GM20431 (cell line): Measurements from ENCODE around the gene SURF1.
"Not testable (repeated sequence)": the region's sequence is repeated elsewhere in the genome, so short reads cannot be mapped to it uniquely, and the experiment has no call there.

Experiments
- in situ Hi-C: fragments of 300-500 bp; cut with MseI, MboI; formaldehyde crosslinking; loops from one replicate; pipeline ENCODE4 v1.15.0; 2020; ENCODE audit warnings: low sequenced_read_pairs; ENCODE audit not compliant: unreplicated experiment

The SURF1 gene, protein sequence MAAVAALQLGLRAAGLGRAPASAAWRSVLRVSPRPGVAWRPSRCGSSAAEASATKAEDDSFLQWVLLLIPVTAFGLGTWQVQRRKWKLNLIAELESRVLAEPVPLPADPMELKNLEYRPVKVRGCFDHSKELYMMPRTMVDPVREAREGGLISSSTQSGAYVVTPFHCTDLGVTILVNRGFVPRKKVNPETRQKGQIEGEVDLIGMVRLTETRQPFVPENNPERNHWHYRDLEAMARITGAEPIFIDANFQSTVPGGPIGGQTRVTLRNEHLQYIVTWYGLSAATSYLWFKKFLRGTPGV

DNA sequence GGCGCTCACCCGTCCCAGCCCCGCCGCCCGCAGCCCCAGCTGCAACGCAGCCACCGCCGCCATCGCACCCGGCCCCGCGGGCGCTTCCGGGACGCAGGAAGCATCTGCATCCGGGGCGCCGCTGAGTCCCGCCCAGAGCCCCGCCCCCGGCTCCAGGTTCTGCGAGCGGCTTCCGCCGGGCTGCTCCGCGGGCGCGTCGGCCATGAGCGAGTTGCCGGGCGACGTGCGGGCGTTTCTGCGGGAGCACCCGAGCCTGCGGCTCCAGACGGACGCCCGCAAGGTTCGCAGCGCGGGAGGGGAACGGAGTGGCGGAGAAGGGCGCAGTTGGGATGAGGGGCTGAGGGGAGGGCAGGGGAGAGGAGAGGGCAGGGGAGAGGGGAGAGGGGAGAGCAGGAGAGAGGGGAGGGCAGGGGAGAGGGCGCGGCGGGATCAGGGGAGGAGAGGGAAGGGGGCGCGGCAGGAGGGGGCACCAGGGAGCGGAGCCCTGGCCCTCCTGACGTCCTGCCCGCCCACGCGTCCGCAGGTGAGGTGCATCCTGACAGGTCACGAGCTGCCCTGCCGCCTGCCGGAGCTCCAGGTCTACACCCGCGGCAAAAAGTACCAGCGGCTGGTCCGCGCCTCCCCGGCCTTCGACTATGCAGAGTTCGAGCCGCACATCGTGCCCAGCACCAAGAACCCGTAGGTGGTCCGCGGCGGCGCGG is at the start of gene SURF1, which contains the start of gene SURF2:
SURF1 (minus strand) TSS at position 97 of the 701 bp plus-strand sequence; CDS start at position 63, 34 bp downstream.
SURF2 (plus strand) TSS at position 160 of the 701 bp plus-strand sequence; CDS start at position 203, 43 bp downstream.
- in situ Hi-C loops, result no loop called here

DNA sequence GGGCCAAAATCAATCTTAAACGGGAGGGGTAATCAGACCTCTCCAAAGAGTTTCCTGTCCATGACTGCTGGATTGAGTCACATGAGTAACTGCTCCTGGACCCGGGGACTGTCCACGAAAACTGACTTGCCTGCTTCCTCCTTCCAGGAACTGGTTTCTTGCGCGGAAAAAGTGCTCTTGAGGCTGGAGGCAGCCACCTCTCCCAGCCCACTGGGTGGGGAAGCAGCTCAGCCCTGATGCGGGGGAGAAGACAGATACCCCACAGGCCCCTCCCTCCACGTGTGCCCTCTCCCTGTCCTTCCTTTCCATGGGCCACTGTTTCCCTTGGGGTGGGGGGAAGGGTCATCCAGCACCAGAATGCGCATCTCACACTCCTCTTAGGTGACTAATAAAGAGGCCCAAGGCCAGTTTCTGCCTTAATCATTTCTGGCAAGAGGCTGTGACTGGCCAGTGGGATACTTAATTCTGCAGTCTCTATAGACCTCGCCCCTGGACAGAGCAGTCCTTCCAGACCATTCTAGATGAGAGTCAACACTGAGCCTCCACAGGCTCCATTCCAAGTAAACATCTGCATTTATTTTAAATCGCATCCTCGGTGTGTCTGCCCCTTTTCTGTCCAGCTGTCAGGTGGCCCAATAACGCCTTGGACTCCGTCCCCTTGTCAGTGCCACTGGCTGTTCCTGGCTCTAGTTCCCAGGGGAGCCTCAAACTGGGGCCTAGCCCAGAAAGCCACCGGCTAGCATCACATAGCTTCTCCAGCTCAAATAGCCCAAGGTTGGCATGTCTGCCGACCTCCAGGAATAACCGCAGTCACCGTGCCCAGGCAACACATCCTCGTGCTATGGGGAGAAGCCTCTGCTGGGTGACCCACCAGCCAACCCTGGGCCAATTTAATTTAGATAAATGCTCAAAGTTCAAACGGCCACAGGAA is 49.5 kb upstream of the SURF1 start:
- in situ Hi-C loops, result no loop called here

DNA sequence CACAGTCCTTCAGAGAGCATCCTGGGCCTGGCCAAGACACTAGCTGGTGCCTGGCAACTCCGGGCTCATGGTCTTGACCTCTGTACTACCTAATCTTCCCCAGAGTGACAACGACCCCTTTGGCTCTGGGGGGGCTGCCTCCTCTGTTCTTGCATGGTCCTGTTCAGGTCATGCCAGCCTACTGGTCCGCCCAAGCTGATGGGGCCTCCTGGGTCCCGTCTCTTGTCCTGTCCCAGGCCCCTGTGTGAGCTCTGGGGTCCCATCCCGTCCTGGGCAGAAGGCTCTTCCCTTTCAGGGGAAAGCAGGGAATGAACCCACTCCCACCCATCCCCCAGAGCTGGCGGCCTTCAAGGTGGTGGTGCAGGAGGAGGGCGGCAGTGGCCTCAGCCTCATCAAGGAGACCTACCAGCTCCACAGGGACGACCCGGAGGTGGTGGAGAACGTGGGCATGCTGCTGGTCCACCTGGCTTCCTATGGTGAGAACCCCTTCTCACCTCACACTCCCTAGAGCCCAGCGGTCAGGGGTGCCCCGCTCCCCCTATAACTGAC is 48.2 kb upstream of the SURF1 start:
- in situ Hi-C loops, result no loop called here

DNA sequence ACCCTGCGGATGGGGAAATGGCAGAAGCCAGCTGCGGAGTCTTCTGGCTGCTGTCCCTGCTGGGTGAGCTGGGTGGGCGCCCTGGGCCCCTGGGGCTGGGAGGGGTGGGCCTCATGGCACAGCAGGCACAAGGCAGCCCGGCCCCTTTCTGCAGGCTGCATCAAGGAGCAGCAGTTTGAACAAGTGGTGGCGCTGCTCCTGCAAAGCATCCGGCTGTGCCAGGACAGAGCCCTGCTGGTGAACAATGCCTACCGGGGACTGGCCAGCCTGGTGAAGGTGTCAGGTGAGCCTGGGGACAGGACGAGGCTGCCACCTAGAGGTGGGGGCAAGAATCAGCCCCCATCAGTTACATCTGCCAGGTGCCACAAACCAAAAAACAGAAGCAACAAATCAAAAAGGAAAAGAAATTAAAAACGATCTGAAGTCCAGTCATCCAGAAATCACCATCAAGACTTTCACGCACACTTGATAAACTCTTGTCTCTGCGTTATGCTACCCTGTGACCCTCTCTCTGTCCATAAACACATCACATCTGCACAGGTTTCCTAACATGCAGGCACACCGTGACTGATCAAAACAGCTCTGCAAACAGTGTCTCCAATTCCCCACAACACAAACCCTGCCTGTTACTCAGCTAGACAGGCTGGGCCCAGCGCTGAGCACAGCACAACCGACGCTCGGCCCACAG is 47.6 kb upstream of the SURF1 start:
- in situ Hi-C loops, result no loop called here

DNA sequence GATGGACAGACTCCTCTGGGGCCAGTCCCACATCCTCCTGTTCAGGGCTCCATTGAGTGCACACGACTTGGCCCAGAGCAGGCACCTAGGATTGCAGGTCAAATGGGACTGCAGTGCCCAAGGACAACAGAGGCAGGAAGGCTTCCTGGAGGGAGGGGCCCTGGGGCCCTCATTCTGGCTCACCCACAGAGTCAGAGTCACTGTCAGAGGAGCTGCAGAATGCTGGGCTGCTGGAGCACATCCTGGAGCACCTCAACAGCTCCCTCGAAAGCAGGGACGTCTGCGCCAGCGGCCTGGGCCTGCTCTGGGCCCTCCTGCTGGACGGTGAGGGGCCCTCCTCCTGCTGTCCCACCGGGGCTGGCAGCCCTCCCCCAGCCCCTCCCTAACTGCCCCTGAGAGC is 46.4 kb upstream of the SURF1 start:
- in situ Hi-C loops, result no loop called here

DNA sequence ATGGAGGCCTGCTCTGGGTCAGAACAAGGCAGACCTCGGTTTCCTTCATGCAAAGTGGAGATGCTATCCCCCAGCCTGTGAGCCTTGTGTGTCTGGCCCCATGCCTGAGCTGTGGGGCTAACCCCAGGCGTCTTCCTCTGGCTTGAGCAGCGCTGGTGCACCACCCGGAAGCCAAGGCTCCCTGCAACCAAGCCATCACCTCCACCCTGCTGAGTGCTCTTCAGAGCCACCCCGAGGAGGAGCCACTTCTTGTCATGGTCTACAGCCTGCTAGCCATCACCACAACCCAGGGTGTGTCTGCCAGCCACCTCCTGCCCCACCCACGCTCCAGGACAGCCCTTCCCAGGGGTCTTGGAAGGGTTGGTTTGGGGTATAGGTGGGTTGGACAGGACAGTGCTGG is 45.3 kb upstream of the SURF1 start:
- in situ Hi-C loops, result no loop called here

DNA sequence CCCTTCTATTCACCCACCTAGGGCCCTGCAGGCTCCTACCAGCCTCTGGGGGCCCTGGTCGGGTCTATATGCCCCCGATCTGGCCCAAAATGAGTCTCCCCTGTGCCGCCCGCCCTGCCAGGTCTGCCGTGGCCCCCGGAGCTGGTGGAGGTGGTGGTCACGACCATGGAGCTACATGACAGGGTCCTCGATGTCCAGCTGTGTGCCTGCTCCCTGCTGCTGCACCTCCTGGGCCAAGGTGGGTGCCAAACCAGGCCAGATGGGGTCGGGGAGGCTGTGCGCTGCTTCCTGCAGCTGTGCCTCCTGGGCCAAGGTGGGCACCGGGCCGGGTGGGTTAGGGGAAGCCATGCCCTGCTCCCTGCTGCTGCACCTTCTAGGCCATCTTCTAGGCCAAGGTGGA is 44.0 kb upstream of the SURF1 start:
- in situ Hi-C loops, result no loop called here

DNA sequence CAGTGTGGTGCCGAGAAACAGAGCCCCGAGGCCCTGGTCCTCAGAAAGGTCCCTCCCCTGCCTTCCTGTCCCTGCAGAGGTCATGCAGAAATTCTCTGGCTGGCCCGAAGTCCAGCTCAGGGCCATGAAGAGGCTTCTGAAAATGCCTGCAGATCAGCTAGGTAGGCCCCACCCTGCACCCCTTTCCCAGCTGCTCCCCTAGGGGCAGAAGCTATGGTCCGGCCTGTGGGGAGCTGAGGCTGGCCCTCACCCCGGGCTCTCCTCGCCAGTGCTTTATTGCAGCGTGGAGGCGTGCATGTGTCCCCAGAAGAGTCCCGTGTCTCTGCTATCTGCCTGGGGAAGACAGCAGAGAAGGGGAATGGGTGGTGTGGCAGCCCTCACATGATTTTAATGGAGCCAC is 41.6 kb upstream of the SURF1 start:
- in situ Hi-C loops, result no loop called here

DNA sequence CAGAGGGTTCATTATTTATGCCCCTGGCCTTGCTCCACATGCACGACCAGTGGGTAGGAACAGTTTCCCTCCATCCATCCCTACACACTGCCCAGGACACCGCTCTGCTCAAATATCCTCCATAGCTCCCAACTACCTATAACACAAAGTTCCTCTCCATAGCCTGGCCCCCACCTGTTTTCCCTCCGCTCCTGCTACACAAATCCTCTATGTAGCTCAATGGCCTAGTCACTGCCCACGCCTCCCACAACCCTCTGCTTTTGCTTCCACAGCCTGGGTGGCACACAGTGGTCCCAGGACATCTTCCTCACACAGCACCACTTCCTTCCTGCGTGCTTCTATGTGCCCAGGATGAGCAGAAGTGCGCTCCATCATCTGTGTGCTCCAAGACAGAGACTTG is 41.1 kb upstream of the SURF1 start:
- in situ Hi-C loops, result no loop called here

DNA sequence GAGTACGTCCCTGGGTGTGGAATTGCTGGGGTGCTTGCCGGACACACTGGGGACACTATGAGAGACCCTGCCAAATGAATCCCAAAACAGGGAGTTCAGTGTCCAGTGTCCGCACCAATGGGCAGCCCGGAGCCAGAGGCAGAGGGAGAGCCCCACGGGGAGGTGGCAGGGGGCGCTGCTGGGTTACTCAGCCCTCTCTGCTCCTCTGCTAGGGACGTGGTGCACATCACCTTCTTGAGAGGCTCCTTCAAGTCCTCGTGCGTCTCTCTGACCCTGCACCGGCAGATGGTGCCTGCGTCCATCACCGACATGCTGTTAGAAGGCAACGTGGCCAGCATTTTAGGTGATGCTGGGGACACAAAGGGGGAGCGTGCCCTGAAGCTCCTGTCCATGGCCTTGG is 40.7 kb upstream of the SURF1 start:
- in situ Hi-C loops, result no loop called here

DNA sequence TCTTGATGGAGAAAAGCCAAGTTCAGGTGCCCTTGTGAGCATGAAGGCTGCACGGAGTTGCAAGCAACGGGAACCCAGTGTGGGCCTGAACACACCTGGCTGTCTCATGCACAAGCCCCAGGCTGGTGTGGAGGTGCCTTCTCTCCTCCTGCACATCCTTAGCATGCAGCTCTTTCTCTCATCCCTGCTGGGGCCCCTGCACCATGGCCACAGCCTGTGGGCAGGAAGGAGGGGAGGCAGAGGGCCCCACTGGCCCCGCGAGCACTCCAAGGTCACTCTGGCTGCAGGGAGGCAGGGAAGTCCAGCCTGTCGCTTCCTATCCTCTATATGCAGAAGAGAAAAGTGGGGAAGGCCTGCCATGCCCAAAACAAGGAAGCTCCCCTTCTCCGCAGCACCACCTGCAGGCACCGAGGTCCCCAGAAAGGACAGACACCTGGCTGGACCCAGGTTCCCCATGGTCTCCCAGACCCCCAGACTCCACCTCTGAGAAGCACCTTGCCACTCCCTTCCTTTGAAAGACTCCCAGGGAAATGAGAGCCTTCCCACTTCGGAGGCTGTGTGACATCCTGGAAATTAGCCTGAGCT is 38.5 kb upstream of the SURF1 start:
- in situ Hi-C loops, result no loop called here

DNA sequence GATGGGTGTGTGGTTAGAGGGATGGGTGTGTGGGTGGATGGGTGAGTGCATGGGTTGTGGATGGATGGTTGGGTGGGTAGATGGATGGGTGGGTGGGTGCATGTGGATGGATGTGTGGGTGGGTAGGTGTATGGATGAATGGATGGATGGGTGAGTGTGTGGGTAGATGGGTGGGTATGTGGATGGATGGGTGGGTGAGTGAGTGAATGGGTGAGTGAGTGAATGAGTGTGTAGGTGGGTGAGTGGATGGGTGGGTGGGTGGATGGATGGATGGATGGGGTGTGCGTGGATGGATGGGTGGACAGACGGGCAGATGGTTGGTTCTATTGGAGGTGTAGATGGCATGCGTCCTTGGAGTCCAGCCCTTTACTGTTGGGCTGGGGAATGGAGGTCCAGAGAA is 37.1 kb upstream of the SURF1 start:
- in situ Hi-C loops, result no loop called here

DNA sequence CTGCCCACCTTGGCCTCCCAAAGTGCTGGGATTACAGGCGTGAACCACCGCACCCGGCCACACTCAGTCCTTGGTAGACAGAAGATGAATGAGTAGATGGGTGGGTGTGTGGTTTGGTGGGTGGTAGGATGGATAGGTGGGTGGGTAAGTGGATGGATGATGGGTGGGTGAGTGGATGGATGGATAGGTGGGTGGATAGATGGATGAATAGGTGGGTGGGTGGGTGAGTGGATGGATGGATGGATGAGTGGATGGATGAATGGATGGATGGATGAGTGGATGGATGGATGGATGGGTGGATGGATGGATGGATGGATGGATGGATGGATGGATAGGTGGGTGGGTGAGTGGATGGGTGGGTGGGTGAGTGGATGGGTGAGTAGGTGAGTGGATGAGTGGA is 36.0 kb upstream of the SURF1 start:
- in situ Hi-C loops, result not testable (repeated sequence)

DNA sequence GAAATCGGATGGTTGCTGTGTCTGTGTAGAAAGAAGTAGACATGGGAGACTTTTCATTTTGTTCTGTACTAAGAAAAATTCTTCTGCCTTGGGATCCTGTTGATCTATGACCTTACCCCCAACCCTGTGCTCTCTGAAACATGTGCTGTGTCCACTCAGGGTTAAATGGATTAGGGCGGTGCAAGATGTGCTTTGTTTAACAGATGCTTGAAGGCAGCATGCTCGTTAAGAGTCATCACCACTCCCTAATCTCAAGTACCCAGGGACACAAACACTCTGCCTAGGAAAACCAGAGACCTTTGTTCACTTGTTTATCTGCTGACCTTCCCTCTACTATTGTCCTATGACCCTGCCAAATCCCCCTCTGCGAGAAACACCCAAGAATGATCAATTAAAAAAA is 35.2 kb upstream of the SURF1 start:
- in situ Hi-C loops, result not testable (repeated sequence)

DNA sequence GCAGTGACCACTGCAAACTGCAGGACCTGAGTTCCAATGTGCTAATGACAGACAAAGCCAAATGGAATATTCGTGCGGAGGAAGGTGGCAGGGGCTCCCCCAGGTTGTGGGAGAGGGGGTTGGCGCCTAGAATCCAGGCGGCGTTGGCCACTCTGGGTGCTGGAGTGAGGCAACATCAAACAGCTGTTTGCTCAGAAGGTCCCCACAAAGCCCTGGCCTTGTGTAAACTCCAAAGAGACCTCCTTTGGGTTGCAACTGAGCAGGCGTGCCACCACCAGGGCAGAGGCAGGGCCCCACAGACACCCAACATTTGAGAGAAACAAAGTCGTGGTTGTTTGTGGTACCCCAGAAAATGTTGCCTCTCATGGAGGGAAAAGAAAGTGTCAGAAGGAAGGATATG is 34.4 kb upstream of the SURF1 start:
- in situ Hi-C loops, result no loop called here

DNA sequence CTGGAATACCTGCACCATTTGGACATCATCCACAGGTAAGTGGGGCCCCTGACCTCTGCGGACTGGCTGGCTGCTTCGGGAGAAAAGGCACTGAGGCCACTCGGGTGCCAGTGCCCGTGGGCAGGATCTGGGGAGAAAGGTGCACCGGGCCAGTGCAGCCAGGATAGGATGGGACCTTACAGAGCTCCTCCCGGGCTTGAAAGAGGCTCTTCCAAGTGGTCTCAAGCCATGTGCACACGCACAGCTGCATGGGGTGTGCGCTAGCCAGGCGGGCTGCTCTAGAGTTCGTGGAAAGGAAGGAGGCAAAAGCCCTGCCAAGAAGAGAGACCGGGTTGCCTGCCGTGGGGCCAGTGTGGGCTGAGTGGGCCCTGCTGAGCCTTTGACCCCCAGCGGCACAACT is 33.3 kb upstream of the SURF1 start:
- in situ Hi-C loops, result no loop called here

DNA sequence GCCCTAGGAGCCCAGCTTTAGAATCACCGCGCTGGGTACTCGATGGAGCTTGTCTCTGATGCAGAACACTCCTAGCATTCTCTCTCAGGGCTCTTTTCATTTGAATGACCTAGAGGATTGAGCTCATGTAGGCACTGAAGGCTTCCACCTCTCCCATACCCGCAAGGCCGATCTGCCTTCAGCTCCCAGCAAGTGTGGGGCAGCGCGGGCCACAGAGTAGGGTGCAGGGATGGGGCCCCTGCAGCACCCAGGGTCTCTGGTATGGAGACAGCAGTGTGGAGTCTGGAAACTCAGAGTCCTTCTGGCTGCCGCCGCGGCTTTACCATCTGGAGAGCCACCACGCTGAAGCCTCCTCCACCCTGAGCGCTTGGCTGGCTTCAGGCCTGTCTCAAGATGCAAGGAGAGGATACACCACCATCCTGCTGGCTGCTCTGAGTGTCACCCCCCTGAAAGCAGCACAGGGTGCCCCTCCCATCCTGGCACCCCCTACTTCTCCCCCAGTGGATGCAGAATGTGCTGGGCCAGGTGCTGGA is 32.8 kb upstream of the SURF1 start:
- in situ Hi-C loops, result no loop called here

DNA sequence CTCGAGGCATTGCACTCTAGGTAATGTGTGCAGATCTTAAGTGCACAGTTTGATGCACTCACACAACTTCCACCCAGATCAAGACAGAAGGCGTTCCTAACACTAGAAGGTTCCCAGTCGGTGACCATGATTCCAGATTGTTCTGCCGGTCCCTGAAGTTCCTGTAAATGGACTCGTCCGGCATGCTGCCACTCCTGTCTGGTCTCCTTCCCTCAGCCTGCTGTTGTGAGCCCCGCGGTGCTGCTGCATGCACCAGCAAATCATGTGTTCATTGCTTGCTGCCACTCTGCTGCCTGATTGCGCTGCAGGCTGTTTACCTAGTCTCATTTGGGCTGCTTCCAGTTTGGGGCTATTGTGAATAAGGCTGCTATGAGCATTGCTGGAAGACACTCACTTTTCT is 31.4 kb upstream of the SURF1 start:
- in situ Hi-C loops, result no loop called here

DNA sequence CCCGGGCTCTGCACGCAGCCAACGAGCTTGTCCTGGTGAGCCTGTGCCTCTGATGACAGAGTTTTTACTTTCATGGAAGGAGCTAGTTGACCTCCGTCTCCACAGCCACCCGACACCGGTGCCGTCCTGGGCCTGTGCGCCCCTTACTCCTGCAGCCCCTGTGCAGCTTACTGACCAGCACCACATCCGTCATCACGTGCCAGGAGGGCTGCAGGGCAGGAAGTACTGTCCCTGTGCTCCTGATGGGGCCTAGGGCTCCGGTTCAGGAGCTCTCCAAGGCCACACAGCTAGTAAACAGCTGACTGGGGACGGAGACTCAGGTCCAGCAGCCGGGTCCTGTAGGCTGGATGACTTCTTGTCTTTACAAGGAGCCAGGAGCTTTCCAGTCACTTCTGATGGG is 30.1 kb upstream of the SURF1 start:
- in situ Hi-C loops, result no loop called here
